GM19468 (cell line): ENCODE measurements around the gene TEAD1.

Experiments
- ATAC-seq: cut with Tn5 transposase; IDR thresholded peaks from one replicate; pipeline ENCODE4 v1.9.1; 2021; ENCODE audit warnings: mild to moderate bottlenecking, moderate library complexity, moderate number of reproducible peaks; ENCODE audit not compliant: unreplicated experiment; ENCODE audit errors: extremely low read depth

Gene TEAD1

DNA sequence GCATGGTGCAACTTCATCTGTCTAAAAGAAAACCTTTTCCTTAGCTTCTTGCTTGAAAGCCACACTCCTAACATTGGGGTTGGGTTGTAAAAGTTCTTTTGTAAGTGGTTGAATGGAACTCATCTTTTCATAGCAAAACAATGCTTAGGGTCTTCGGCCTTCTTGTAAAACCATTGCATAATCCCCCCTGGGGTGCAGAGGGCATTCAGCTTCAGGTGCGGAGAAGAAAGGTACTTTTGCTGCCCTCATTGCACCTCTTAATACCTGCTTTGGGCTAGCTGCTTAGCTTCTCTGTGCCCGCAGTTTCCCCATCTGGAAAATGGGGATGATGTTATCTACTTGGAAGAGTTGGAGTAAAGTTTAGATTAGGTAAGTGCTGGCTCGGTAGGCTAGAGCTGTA lies 10.1 kb downstream of the TEAD1 start:
- no peak for ATAC-seq

DNA sequence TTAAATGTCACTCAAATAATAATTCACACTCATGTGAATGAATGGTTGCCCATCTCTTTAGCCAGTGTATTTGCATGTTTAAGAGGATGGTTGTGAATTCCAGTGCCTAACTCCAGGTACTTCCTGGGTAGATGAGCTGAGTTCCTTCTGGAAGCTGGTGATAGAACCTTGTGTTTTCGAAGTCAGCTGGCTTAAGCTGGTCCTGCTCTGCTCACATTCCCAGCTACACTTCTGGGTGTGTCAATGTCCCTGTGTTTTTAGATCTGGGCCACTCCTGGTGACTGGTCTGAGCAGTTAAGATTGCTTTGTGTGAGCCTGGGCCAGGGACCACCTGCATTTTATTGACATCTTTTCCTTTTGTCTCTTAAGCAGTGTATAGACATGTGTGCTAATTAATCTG lies 10.6 kb downstream of the TEAD1 start:
- no peak for ATAC-seq

DNA sequence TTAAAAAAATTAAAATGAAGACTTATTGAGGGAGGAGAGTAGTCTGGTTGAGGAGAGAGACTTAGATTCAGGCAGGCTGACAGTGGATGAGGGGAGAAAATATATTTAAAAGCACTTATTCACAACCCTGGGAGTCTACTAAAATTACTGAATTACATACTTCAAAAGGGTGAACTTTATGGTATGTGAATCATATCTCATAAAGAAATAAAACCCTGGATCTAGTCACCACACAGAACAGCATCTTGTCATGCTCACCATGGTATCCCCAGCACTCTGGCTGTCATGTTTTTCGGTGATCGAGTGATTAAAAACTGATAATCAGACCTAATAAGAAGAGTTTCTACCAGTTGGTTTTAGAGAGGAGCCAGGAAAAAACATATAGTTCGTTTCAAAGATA lies 11.0 kb downstream of the TEAD1 start:
- ATAC-seq: no peak

DNA sequence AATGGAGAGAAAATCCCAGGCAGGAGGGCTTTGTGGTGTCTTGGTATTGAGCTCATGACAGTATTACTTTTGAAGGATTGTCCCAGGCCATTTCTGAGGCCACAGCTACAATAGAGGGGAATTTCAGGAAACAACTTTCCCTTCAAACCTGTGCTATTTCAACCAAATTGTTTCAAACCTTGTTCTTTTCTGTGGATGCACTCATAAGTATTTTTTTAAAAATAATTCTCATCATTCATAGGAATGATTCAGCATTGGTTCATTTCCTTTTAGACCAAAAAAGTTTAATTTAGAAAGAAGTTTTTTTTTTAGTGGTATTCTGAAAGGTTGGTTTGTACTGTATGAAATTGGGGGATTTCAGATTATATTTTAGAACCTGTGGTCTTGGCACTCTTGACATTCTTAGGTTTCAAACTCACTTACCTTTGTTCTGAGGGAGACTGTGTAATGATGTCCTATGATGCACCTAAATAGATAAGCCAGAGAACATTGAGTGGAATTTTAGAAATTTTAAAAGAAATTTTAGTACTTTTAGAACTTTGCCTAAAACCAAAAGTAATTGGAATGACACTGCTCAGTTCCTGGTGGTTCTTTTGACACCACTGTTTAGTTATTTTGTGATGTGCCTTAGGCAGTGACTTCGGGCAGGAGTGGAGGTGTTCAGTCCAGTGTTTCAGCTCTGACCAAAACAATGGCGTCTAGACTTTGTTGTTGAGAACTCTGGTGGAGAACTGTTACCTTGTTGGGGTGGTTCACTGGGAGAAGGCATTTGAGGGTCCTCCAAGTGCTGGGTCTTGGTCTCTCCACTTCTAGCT lies 12.2 kb downstream of the TEAD1 start:
- ATAC-seq: no peak

DNA sequence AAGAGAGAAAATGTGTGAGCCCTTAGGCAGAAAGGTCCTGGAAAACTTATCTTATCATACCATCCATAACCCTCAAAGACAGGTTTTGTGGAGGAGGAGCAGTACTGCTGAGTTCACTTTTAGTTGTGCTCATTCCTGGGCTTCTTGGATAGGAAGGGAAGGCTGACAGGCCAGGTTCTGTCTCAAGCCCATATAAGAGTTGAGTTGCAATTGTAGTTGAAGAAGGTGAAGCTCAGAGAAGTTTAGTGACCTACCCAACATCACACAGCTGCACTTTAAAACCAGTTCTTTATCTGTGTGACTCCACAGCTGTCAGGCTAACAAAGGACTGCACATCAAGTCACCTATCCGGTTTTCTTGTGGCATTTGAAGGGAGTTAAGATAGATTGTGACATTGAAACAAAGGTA lies 13.0 kb downstream of the TEAD1 start:
- no peak for ATAC-seq

DNA sequence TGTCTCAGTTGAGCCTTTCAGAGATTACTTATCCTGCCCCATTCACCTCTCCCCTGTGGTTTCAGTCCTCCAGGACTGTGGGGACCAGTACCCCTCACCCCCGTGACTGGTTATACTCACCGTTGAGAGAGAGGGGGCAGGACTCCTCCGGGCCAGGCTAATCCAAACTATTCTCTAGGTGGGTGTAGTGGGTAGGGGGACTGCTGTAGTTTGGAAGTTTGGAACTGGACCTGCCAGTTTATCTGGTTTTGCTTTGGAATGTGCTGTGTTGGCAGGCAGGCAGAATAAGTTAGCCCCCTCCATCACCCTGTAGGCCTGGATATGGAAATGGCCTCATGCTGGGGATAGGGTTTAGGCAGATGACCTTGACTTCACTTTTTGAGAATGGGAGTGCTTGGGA lies 13.5 kb downstream of the TEAD1 start:
- ATAC-seq: no peak

DNA sequence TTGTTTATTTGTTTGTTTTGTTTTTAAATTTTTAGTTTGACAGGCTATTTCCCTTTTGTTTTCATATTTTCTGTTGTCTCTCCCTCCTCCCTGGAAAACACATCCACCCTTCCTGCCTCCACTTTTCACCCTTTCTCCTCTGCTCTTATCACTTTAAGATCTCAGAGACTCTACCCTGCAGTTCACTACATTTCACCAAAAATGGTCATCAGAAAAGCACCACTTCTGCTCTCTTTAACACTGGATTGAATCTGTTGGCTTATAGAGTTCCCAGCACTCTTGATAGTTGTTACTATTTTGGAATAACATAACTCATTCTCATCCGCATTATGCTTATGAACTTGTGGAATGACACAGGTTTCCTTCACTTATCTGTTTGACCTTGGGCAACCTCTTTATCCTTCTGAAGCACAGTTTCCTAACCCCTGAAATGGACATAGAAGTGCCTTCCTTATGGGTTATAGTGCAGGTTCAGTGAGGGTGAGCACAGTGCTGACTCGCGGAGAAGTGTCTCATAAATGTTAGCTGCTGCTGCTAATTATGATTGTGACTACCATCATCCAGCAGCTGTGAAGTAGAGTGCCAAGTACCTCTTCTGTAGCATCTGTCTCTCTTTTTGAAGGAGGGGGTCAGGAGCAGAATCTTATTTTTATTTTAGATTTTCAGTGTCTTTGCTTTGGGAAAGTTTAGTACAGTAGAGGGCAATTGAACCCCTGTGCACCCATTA lies 15.0 kb downstream of the TEAD1 start:
- ATAC-seq: no peak

DNA sequence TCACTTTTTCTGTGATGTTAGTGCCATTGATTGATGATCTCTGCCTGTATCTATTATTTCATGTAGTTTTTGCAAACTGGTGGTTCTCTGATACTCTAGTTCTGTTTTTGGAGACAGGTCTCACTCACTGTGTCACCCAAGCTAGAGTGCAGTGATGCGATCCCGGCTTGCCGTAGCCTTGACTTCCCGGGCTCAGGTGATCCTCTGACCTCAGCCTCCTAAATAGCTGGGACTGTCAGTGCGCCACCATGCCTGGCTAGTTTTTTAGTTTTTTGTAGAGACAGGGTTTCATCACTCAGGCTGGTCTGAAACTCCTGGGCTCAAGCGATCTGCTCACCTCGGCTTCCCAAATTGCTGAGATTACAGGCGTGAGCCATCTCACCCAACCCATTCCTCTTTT lies 16.4 kb downstream of the TEAD1 start:
- ATAC-seq: no peak

DNA sequence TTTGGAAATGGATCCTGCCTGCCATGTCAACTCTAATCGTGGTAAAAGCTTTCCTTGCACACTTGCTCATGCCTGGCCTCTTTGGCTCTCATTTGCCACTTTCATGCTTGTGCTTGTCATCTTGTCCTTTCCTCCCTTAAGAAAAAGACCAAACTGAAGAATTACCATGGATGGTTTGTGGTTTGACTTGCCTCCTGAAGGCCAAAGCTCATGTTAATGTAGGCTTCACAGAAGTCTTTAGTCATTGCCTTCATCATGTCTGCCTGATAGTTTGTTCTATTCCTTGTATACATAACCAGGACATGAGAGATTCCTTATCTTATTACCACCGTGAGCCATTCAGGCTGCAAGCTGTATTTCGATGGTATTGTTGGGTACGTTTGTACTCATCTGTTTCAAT lies 17.3 kb downstream of the TEAD1 start:
- no peak for ATAC-seq

DNA sequence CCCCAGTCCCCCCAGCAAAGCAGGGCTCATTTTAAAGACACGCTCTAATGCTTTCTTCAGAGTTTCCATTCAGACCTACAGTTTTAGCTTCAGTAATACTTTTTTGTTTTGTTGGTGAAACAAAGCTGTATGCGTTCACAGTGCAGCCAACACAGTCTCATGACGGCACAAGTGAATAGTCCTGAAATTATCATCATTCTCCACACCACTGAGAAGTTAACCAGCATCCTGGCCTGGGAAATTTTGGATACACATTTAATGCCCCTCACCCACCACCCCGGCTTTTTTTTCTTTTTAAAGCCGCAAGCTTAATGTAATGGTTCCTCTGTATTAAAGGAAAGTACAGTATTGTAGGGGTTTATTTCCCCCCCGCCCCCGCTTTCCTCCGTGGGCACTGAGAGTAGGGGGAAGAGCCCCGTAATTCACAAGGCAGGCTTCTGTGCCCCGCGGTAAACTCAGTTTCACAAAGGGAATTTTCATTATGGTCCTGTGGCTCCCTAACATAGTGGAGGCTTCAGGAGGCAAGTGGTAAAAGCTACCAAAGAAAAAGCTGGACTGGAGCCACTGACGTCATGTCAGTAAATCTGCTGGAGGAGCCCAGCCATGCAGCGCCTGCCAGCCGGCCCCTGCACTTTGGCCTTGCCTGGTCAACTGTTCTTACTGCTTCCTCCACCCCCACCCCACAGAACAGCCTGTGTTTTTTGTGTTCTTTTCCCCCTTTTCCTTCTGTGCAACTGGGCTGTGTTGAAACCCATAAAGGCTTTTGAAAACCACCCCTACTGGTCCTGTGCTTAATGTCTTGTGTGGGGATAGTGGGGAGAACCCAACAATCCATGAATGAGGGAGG lies 18.2 kb downstream of the TEAD1 start:
- ATAC-seq: no peak

DNA sequence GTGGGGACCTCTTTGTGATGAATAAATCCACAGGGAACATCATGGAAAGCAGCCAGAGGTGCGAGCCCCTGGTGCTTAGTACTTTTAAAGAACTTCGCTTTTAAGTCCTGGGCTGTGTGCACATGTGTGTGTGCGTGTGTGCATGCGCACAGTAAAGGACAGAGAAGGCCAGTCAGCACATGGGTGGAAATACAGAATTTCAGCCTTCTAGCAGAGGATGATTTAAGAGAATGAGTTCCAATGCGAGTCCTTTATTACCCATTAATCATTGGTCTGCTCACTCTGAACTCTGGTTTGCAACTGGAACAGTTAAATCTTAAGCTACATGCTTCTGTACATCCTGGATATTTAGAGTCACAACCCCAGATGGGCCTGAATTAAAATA lies 18.9 kb downstream of the TEAD1 start:
- ATAC-seq: no peak

DNA sequence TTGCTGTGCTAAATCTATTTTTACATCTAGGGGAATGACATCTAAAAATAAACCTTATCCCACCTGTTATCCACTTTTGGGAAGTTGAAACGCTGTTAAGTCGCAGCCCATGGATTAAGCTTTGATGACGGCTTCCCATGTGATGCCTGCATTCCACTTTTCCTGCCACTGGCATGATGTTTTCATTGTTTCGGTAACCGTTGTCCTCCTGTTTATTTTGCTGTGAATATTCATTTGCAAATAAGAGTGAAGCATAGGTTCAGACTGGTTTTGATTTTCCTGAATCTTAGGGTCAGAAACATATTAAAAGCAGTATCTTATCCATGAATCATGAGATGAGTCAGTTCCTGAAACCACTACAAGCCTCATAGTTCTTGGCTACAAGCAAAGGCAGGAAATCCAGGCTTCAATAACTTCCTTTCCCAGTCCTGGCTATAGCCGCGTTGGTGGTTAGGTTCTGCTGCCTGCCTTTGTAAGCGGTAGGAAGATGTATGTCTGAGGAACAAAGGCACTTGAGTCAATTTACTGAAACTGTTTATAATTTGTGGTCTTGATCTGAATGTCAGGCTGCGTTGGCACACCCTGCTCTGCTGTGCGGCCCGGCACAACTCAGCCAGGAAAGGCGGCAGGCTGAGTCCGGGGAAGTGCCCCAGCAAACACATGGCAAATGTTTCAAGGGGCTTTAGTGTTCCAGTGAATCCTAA lies 19.4 kb downstream of the TEAD1 start:
- ATAC-seq: no peak

DNA sequence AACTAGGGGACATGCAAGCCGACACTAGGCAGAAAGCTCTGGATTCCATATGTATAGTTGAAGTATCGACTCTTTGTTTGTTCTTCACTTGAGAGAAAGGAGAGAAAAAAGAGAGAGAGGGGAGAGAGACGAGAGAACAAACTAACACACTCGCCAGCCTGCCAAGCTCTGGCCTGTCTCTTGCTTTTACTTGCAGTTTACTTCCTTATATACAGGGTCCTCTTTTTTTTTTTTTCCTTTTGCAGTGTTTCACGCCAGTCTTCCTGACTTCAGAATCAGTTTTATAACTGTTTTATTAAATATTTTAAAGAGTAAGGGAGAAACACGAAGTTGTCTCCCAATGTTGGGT lies 19.9 kb downstream of the TEAD1 start:
- ATAC-seq: no peak

DNA sequence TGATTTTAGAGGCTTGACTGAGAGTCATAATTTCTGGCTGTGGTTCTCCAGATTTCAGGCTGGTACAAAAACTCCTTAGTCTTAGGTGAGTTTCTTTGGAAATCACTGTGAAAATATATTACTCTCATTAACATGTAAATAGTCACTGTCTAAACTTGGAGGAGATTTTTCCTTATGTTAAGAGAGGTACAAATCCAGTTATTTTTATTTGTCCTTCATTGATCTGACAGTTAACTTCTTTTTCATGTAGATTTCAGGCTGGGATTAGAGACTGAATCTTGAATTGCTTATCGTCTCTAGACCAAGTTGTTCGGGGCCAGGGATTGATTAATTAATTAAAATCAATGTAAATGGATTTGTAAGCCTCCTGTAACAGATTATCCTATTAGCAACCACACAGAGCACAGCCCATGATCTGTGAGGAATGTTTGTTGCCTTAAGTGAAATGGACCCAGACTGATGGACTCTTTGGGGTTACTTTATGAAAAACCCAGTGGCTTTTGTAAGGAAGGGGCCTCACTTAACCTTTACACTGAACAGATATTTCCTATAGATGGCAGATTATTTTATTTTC lies 21.1 kb downstream of the TEAD1 start:
- no peak for ATAC-seq

DNA sequence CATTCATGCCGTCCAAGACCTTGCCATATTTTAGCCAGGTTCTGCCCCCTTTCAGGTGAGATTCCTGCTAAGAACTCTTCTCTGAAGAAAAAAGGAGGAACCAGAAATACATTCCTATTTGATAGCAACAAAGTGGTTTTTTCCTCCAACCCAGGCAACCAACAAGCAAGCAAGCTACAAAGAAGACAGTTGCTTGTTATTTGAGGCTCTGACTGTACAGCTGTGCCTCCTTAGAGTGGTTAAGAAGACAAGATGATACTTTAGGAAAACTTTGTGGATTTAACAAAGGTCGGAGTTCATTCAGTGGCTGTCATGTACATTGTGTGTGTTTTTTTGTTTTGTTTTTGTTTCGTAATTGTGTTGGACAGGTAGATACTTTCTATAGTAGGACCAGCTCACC lies 21.7 kb downstream of the TEAD1 start:
- ATAC-seq: no peak

DNA sequence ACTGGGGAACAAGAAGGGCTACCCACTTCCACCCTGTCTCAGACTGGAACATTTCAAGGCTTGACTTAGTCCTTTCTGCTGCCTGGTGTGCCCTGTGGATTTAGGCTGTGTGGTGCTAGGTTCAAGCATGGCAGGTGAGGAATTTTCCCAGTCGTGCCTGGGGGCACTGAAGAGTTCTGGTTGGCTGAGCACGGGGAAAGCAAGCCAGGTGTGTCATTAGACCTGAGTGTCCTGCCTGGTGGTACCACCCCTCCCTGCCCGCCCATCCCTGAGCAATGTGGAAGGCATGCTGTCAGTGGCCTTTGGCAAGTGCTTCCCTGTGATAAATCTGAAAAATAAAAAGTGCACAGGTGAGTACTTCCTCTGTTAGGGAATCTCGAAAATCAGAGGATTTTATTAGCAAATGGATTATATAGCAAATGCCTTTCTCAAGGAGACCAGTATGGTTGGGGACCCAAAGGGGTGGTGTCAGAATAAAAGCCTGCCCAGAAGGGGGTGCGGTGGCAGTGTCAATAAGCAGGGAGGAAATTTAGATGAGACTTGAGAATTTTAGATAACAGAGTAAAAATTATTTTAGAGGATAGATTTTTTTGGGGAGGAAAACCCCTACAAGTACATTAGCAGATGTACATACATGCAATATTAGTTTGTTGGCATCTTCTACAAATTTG lies 22.8 kb downstream of the TEAD1 start:
- ATAC-seq: no peak

DNA sequence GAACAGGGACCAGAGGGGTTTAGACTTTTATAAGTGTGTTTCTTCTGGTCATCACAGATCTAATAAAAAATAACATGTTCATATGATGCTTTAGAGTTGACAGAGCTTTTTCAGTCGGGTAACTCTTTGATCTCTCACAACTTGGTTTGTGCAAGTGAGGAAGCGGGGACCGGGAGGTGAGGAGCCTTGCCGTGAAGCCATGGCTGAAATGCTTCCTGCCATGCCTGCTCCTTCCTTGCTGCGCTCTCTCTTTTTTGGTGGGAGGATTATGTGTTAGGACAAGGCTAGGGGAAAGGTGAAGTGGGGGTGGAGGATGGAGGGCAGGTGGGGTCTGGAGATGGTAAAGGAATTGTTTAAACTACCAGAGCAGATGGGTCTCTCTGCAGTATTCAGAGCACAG lies 23.8 kb downstream of the TEAD1 start:
- no peak for ATAC-seq

DNA sequence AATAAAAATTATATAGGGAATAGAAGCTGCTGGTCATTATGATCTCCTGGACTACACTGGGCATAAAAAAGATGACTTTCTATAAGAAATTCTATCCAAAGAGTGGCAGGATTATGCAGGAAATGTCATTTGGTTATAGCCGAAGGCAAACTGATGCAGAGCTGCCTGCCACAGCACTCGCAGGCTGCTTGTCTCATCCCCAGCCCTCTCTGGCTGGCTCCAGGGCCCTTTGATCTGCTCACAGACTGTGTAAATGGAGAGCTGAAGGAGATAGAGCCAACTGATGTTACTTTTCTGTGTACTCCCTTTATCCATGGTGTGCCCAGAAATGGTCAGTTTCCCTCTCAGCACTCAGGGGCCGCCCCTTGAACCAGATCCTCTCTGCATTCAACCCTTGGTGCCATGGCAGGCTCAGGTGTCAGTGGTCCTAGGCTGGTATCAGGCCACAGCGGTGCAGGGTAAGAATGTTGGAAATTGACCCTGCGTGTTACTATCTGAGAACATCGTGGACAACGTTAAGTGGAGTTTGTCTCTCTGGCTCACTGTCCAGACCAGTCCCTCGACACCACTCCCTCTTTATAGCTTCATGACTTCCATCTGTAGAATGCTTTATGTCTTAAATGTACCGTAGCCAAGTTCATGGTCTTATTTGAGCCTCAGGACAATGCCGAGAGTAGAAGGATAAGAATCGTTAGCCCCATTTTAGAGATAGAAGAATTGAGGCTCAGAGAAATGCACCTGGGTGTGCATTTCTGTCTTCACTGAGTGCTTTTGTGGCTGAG lies 27.8 kb downstream of the TEAD1 start:
- no peak for ATAC-seq

DNA sequence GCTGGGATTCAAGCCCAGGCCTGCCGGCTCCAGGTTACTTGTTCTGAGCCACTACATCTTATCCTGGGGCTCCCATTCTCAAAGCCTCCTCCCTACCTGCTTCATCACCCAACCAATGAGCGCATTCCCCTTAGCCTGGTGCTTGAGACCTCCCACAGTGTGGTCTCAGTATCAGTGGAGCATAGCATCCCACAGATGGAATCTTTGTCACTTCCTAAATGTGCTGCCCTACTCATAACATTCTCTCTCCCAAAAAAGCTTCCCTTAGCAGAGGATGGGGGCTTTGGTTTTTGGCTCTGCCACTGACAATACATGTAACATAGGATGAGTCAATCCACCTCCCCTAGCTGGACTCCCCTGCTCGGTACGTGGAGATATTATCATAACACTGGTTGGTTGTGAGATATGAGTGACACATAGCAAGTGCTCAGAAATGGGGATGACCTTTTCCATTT lies 28.8 kb downstream of the TEAD1 start:
- ATAC-seq: no peak
